Aorta (tissue), 5 donors: ENCODE data around the gene PSTPIP1. TPM values are rescaled to one million over a fixed set of nuclear protein-coding genes. Genes with fewer than 3 reads are reported as not detected.

Experiments used
- ATAC-seq: fragments of 200-7000 bp; cut with Tn5 transposase; one replicate; pipeline ENCODE4 v1.9.1; 2022; ENCODE audit warnings: moderate library complexity; ENCODE audit not compliant: low FRiP score
- DNase-seq, 2 donors: peaks; one replicate each; pipeline ENCODE4 v3.0.0-alpha.2; 2020
- H3K27ac ChIP-seq, 2 donors: one replicate each; pipeline ENCODE4 v1.5.1; 2013; ENCODE audit warnings: low read length in 2 of 2, mild to moderate bottlenecking in 2 of 2, moderate library complexity in 2 of 2, control low read depth in 1 of 2, inconsistent platforms in 1 of 2, low read depth in 1 of 2
- H3K27me3 ChIP-seq, 2 donors: one replicate each; pipeline ENCODE4 v1.6.1; 2013; ENCODE audit warnings: control low read depth in 1 of 2, low read length in 1 of 2, mild to moderate bottlenecking in 1 of 2, moderate library complexity in 1 of 2; ENCODE audit not compliant: insufficient read depth in 2 of 2, control insufficient read depth in 1 of 2
- H3K36me3 ChIP-seq, 2 donors: one replicate each; pipeline ENCODE4 v1.6.1; 2013; ENCODE audit warnings: control low read depth in 1 of 2, low read length in 1 of 2, mild to moderate bottlenecking in 1 of 2; ENCODE audit not compliant: insufficient read depth in 2 of 2, control insufficient read depth in 1 of 2
- H3K4me1 ChIP-seq, 2 donors: one replicate each; pipeline ENCODE4 v1.6.1; 2013; ENCODE audit warnings: low read length in 2 of 2, control low read depth in 1 of 2, mild to moderate bottlenecking in 1 of 2, moderate library complexity in 1 of 2; ENCODE audit not compliant: insufficient read depth in 2 of 2, control insufficient read depth in 1 of 2
- H3K4me3 ChIP-seq, 2 donors: one replicate each; pipeline ENCODE4 v1.5.1; 2013; ENCODE audit warnings: low read length in 2 of 2, control low read depth in 1 of 2, mild to moderate bottlenecking in 1 of 2
- H3K9me3 ChIP-seq: one replicate; pipeline ENCODE4 v1.6.1; 2013; ENCODE audit warnings: mild to moderate bottlenecking, low read length; ENCODE audit not compliant: control insufficient read depth
- WGBS, 2 donors: extraction: QIAGEN DNeasy Blood & Tissue Kit; methylation state at CpG; one replicate each; pipeline ENCODE4 v1.1.7; 2013; 5-methylcytosine and 5-hydroxymethylcytosine counted together
- intact Hi-C, 2 donors: fragments of 100-400 bp; cut with DNase I; formaldehyde crosslinking; loops; one replicate each; pipeline versions ENCODE4 v1.14.2 to v1.15.0; 2022
- long read RNA-seq, 2 donors: library from polyadenylated mRNA; unstranded; transcript quantifications; one replicate each; pipeline ENCODE4 v2.0.0, GENCODE V29; 2020 to 2021
- polyA plus RNA-seq, 2 donors: library from polyadenylated mRNA; stranded (reverse); fragments of 200-250 nt; gene quantifications; one replicate each; pipeline ENCODE4 v1.2.3, GENCODE V29; 2013
- total RNA-seq, 2 donors: library from RNA; stranded (reverse); fragmentation: NEBNext Ultra II Directional; extraction: Animal tissue kit (Norgen Biotek cat#: 25700); gene quantifications; one replicate each; pipeline ENCODE4 v1.2.1, GENCODE V29; 2021
- donor health status: healthy with polysubstance abuse.
- donor health status: Bipolar disorder and iron deficiency.
- donor health status: DM: no; HTN: no; CAD: no.
- donor health status: DM: no; HTN: no; CAD: no.
- donor health status: DM: yes; HTN: yes; CAD: no.

Gene PSTPIP1
- total RNA-seq (10 to 100 TPM; 14.1 to 42.9 TPM), polyA plus RNA-seq (10 to 100 TPM; 16.5 to 30.4 TPM)
- long read RNA-seq, donor 1, transcript PSTPIP1-203 (15 exons, 1,896 nt) = major isoform, 20 of 34 reads
- long read RNA-seq, donor 1, partial matches to known transcripts = 3 of 34 reads
- long read RNA-seq, donor 1, other reads (novel, unspliced or antisense) = 6 of 34 reads
- long read RNA-seq, donor 2, partial matches to known transcripts = 2 of 10 reads
- long read RNA-seq, donor 2, other reads (novel, unspliced or antisense) = 4 of 10 reads

- intact Hi-C loops = loop anchor here in 1 of 2 donors (2.0 kb wide), 1 partner anchor 22 kb away; no protein-coding TSS in a partner anchor
- no peak within 1 kb of the TSS for H3K4me3 ChIP-seq
- WGBS, 2 donors = 8 to 9% methylated on average over 28 of the region's 28 CpGs
- H3K27ac ChIP-seq = peak within 1 kb of the TSS; percentile 64 to 85
- H3K36me3 ChIP-seq = no peaks in the 10 kb centered on the region
- no peaks in the 10 kb centered on the region for H3K4me1 ChIP-seq
- H3K9me3 ChIP-seq = no peaks in the 10 kb centered on the region
- DNase-seq = peak; percentile 80 to 90
- no peaks in the 10 kb centered on the region for H3K27me3 ChIP-seq
- peak; percentile 70 for ATAC-seq
Measured at GRCh38 chr15:76994971-76995945, at the start of gene PSTPIP1. Gene PSTPIP1 (plus strand): TSS chr15:76995126. CDS start chr15:76995574, 448 bp downstream.

- Histone ChIP-seq H3K4me1 (no peaks in the 10 kb centered on the region), H3K9me3 (no peaks in the 10 kb centered on the region), H3K27ac (no peak overlapping the region), H3K4me3 (no peak overlapping the region), H3K36me3 (peaks cover 0 to 2% of the 10 kb centered on the region in 2 donors), H3K27me3 (no peaks in the 10 kb centered on the region)
- DNase-seq = no peak
- intact Hi-C loops = loop anchor here in 1 of 2 donors (10.0 kb wide), 1 partner anchor 549 kb away; no protein-coding TSS in a partner anchor
- 42 to 51% methylated on average over 2 of the region's 2 CpGs for WGBS, 2 donors
- no peak for ATAC-seq
Measured at GRCh38 chr15:76945494-76946093, 49.3 kb upstream of the PSTPIP1 start.

GRCh38 chr15:76947454-76947853, 47.5 kb upstream of the PSTPIP1 start:
- no peak for ATAC-seq
- Histone ChIP-seq H3K9me3 (no peaks in the 10 kb centered on the region), H3K4me1 (no peaks in the 10 kb centered on the region), H3K27me3 (no peaks in the 10 kb centered on the region), H3K4me3 (no peak overlapping the region), H3K36me3 (peaks cover 0 to 2% of the 10 kb centered on the region in 2 donors), H3K27ac (no peak overlapping the region)
- WGBS, 2 donors = 87 to 91% methylated on average over 3 of the region's 3 CpGs
- no peak for DNase-seq
- intact Hi-C loops = loop anchor here in 1 of 2 donors (10.0 kb wide), 1 partner anchor 547 kb away; no protein-coding TSS in a partner anchor

- no peak for ATAC-seq
- H3K27ac ChIP-seq = no peak overlapping the region
- intact Hi-C loops = no loop called here
- no peaks in the 10 kb centered on the region for H3K9me3 ChIP-seq
- no peaks in the 10 kb centered on the region for H3K36me3 ChIP-seq
- no peak for DNase-seq
- 90 to 91% methylated on average over 1 of the region's 1 CpG for WGBS, 2 donors
- no peak overlapping the region for H3K4me3 ChIP-seq
- H3K4me1 ChIP-seq = no peaks in the 10 kb centered on the region
- H3K27me3 ChIP-seq = no peaks in the 10 kb centered on the region
Measured at GRCh38 chr15:76951220-76951619, 43.7 kb upstream of the PSTPIP1 start.

GRCh38 chr15:76953913-76954312, 41.0 kb upstream of the PSTPIP1 start:
- no peak overlapping the region for H3K27ac ChIP-seq
- DNase-seq (no peak), ATAC-seq (no peak)
- H3K4me3 ChIP-seq = no peak overlapping the region
- no peaks in the 10 kb centered on the region for H3K27me3 ChIP-seq
- 57 to 63% methylated on average over 3 of the region's 3 CpGs for WGBS, 2 donors
- H3K36me3 ChIP-seq = no peaks in the 10 kb centered on the region
- intact Hi-C loops = no loop called here
- no peaks in the 10 kb centered on the region for H3K4me1 ChIP-seq
- no peaks in the 10 kb centered on the region for H3K9me3 ChIP-seq

GRCh38 chr15:76954744-76955143, 40.2 kb upstream of the PSTPIP1 start:
- ATAC-seq (no peak), DNase-seq (no peak)
- no peaks in the 10 kb centered on the region for H3K36me3 ChIP-seq
- no peak overlapping the region for H3K27ac ChIP-seq
- intact Hi-C loops = loop anchor here in 1 of 2 donors (5.0 kb wide), 1 partner anchor 593 kb away; no protein-coding TSS in a partner anchor
- H3K27me3 ChIP-seq = no peaks in the 10 kb centered on the region
- WGBS, 2 donors = 47 to 58% methylated on average over 2 of the region's 2 CpGs
- no peaks in the 10 kb centered on the region for H3K9me3 ChIP-seq
- no peak overlapping the region for H3K4me3 ChIP-seq
- H3K4me1 ChIP-seq = no peaks in the 10 kb centered on the region

GRCh38 chr15:76961268-76962011, 33.5 kb upstream of the PSTPIP1 start:
- intact Hi-C loops = no loop called here
- ATAC-seq (no peak), DNase-seq (no peak)
- Histone ChIP-seq H3K4me1 (no peaks in the 10 kb centered on the region), H3K4me3 (no peak overlapping the region), H3K27ac (no peak overlapping the region), H3K36me3 (no peaks in the 10 kb centered on the region), H3K27me3 (no peaks in the 10 kb centered on the region), H3K9me3 (no peaks in the 10 kb centered on the region)
- 35 to 36% methylated on average over 6 of the region's 6 CpGs for WGBS, 2 donors
